GM12878 (cell line): ENCODE measurements around the gene USP50. TPM values are rescaled to one million over a fixed set of nuclear protein-coding genes. Genes with fewer than 3 reads are reported as not detected.

Experiments used
- ATAC-seq: fragments of 200-7000 bp; cut with Tn5 transposase; 3 replicates; pipeline ENCODE4 v1.9.1; 2020; ENCODE audit warnings: mild to moderate bottlenecking, moderate library complexity
- BruUV-seq: library from RNA; stranded (reverse); fragments of 400-500 nt; replicated peaks from 2 replicates; lab custom pipeline; 2021; lab: Mats Ljungman, UMichigan
- CTCF ChIA-PET: fragments of 300-600 bp; sonication (Branson Sonifier 250); formaldehyde crosslinking; extraction: SDS; loops from one replicate; lab custom pipeline; 2021; ENCODE audit warnings: inconsistent platforms; lab: Yijun Ruan, JAX
- POLR2A ChIA-PET: fragments of 350-600 bp; formaldehyde crosslinking; extraction: SDS; loops from one replicate; lab custom pipeline; 2021; ENCODE audit warnings: inconsistent platforms; lab: Charles Lee
- RAD21 ChIA-PET: fragments of 300-600 bp; sonication (Branson Sonifier 250); formaldehyde crosslinking; loops from one replicate; lab custom pipeline; 2023; ENCODE audit warnings: antibody characterized with exemption; ENCODE audit not compliant: unreplicated experiment; lab: Charles Lee
- SMC1A ChIA-PET: fragments of 300-600 bp; sonication (Branson Sonifier 250); formaldehyde crosslinking; loops from one replicate; lab custom pipeline; 2023; ENCODE audit not compliant: unreplicated experiment, uncharacterized antibody; lab: Charles Lee
- DNase-seq: peaks from one replicate; pipeline ENCODE4 v3.0.0-alpha.2; 2011; ENCODE audit warnings: low read depth, low spot score
- FAIRE-seq: peaks from 3 replicates; lab custom pipeline; 2011; peaks lifted over from hg19 to GRCh38; lab: Jason Lieb, UNC
- H2AFZ ChIP-seq: 2 replicates; pipeline ENCODE4 v1.6.0; 2011; ENCODE audit warnings: low read depth, low read length, control low read depth; ENCODE audit not compliant: control insufficient read depth
- H3K27ac ChIP-seq: 2 replicates; pipeline ENCODE4 v1.5.1; 2011; ENCODE audit warnings: control low read depth; ENCODE audit not compliant: control insufficient read depth, insufficient read depth
- H3K27me3 ChIP-seq, 2 experiments: replicated peaks in 1 of 2; 2 replicates each; pipeline versions ENCODE4 v1.6.0 to v1.6.1; 2011; ENCODE audit warnings: low read length in 1 of 2; ENCODE audit not compliant: control insufficient read depth in 2 of 2, insufficient read depth in 2 of 2
- H3K36me3 ChIP-seq, 2 experiments: 2 replicates each; pipeline ENCODE4 v1.5.1; 2011; ENCODE audit warnings: low read length in 1 of 2; ENCODE audit not compliant: control insufficient read depth in 2 of 2, insufficient read depth in 2 of 2
- H3K4me1 ChIP-seq: 2 replicates; pipeline ENCODE4 v1.6.1; 2011; ENCODE audit warnings: mild to moderate bottlenecking, low read length, moderate library complexity, mixed read lengths; ENCODE audit not compliant: control insufficient read depth, insufficient read depth
- H3K4me2 ChIP-seq: 2 replicates; pipeline ENCODE4 v1.6.0; 2011; ENCODE audit warnings: control low read depth; ENCODE audit not compliant: control insufficient read depth, insufficient read depth
- H3K4me3 ChIP-seq: fragments of 200-600 bp; sonication (generic); 2 replicates; pipeline ENCODE4 v1.5.1; 2016
- H3K79me2 ChIP-seq: 2 replicates; pipeline ENCODE4 v1.6.0; 2011; ENCODE audit warnings: low read length; ENCODE audit not compliant: control insufficient read depth, insufficient read depth
- H3K9ac ChIP-seq: 2 replicates; pipeline ENCODE4 v1.8.0; 2011; ENCODE audit warnings: low read length, control low read depth, mixed read lengths; ENCODE audit not compliant: control insufficient read depth, insufficient read depth
- H3K9me3 ChIP-seq: replicated peaks from 3 replicates; pipeline ENCODE4 v1.5.1; 2011; ENCODE audit warnings: mild to moderate bottlenecking, low read length; ENCODE audit not compliant: control insufficient read depth, insufficient read depth
- H4K20me1 ChIP-seq: 2 replicates; pipeline ENCODE4 v1.6.0; 2011; ENCODE audit not compliant: control insufficient read depth, insufficient read depth
- CBFB ChIP-seq: IDR thresholded peaks from 2 replicates; pipeline ENCODE4 v1.6.1; 2016; ENCODE audit warnings: antibody characterized with exemption, low read depth
- CBX5 ChIP-seq: sonication (generic); IDR thresholded peaks from 2 replicates; pipeline ENCODE4 v1.6.1; 2016; ENCODE audit warnings: low read depth, moderate library complexity, mild to moderate bottlenecking, inconsistent platforms
- CREB1 ChIP-seq: IDR thresholded peaks from 2 replicates; pipeline ENCODE4 v1.6.1; 2012; ENCODE audit warnings: low read depth, mild to moderate bottlenecking, inconsistent platforms
- FOXM1 ChIP-seq: IDR thresholded peaks from 2 replicates; pipeline ENCODE4 v1.6.1; 2012; ENCODE audit warnings: low read depth, mild to moderate bottlenecking, inconsistent platforms, low read length, moderate library complexity
- IRF4 ChIP-seq: IDR thresholded peaks from 2 replicates; pipeline ENCODE4 v1.6.1; 2011; ENCODE audit warnings: low read depth, low read length
- KDM1A ChIP-seq: fragments of 200-600 bp; sonication (generic); IDR thresholded peaks from 2 replicates; pipeline ENCODE4 v1.6.1; 2016; ENCODE audit warnings: borderline replicate concordance
- MYC ChIP-seq: IDR thresholded peaks from 2 replicates; pipeline ENCODE4 v1.6.1; 2011; ENCODE audit warnings: mild to moderate bottlenecking, low read length, moderate library complexity, inconsistent platforms; ENCODE audit not compliant: insufficient read depth, insufficient replicate concordance, insufficient read length, severe bottlenecking
- NBN ChIP-seq: fragments of 450-650 bp; IDR thresholded peaks from 2 replicates; pipeline ENCODE4 v1.6.1; 2016
- POLR2AphosphoS2 ChIP-seq: IDR thresholded peaks from 2 replicates; pipeline ENCODE4 v1.6.1; 2011; ENCODE audit warnings: low read depth, mild to moderate bottlenecking, low read length, improper control_type of control experiment, moderate library complexity
- RBBP5 ChIP-seq: fragments of 200-600 bp; sonication (generic); conservative IDR thresholded peaks from 2 replicates; pipeline ENCODE4 v1.6.1; 2016
- RUNX3 ChIP-seq: IDR thresholded peaks from 2 replicates; pipeline ENCODE4 v1.6.1; 2012; ENCODE audit warnings: low read length, inconsistent platforms
- SMC3 ChIP-seq: IDR thresholded peaks from 2 replicates; pipeline ENCODE4 v1.6.1; 2011; ENCODE audit warnings: low read length, improper control_type of control experiment, borderline replicate concordance
- SREBF2 ChIP-seq: IDR thresholded peaks from 2 replicates; pipeline ENCODE4 v1.6.1; 2012; ENCODE audit warnings: mild to moderate bottlenecking, low read length
- TBL1XR1 ChIP-seq: IDR thresholded peaks from 2 replicates; pipeline ENCODE4 v1.6.1; 2012; ENCODE audit warnings: low read depth, low read length, improper control_type of control experiment
- YBX1 ChIP-seq: fragments of 450-650 bp; IDR thresholded peaks from 2 replicates; pipeline ENCODE4 v1.6.1; 2016; ENCODE audit warnings: antibody characterized with exemption
- WGBS: methylation state at CpG from one replicate; pipeline ENCODE4 v1.1.6; 2016; ENCODE audit warnings: low lambda C conversion rate; ENCODE audit not compliant: insufficient replicate concordance, insufficient coverage; ENCODE audit errors: missing lambda C conversion rate; 5-methylcytosine and 5-hydroxymethylcytosine counted together
- in situ Hi-C: fragments of 300-500 bp; cut with MboI; formaldehyde crosslinking; loops from 9 replicates; pipeline ENCODE4 v1.14.3; 2018; ENCODE audit warnings: mixed read lengths
- intact Hi-C: fragments of 100-400 bp; cut with micrococcal nuclease; formaldehyde crosslinking; loops from one replicate; pipeline ENCODE4 v1.14.2; 2022; ENCODE audit not compliant: unreplicated experiment
- polyA plus RNA-seq, 11 experiments: library from polyadenylated mRNA; depleted of rRNA in 4 of 11; unstranded in 6 of 11; stranded (reverse) in 5 of 11; fragments of >200 nt; fragmentation: Nextera tagmentation in 4 of 11; fragmentation: Illumina TruSeq in 1 of 11; extraction: Ambion mirVana in 4 of 11; extraction: Trizol in 1 of 11; gene quantifications; 1 replicate in 1 of 11; 2 replicates in 10 of 11; pipeline versions ENCODE4 v1.2.1 to v1.2.3, GENCODE V29; 2011 to 2016; ENCODE audit warnings: inconsistent platforms in 2 of 11, missing spikeins in 2 of 11, low read depth in 1 of 11
- total RNA-seq, 4 experiments: library from RNA; depleted of rRNA in 3 of 4; stranded (reverse); fragments of >200 nt in 3 of 4; fragmentation: Illumina TruSeq in 1 of 4; extraction: Trizol in 1 of 4; gene quantifications; 2 replicates each; pipeline versions ENCODE4 v1.2.1 to v1.2.3, GENCODE V29; 2013 to 2021
- TF ChIP-seq, protein P1 (sequence below): fragments of 150-350 bp; IDR thresholded peaks from 2 replicates; pipeline ENCODE4 v1.6.1; 2014; ENCODE audit warnings: mild to moderate bottlenecking, low read depth, low read length
- TF ChIP-seq, protein P2 (sequence below): fragments of 450-650 bp; IDR thresholded peaks from 2 replicates; pipeline ENCODE4 v1.6.1; 2017; ENCODE audit warnings: low read depth, mild to moderate bottlenecking, moderate library complexity
- TF ChIP-seq, protein P3 (sequence below): IDR thresholded peaks from 2 replicates; pipeline ENCODE4 v1.6.1; 2012; ENCODE audit warnings: low read depth, low read length, improper control_type of control experiment

The USP50 gene
- total and polyA plus RNA-seq, 10 of the 15 experiments (the other 5 are each of a cell fraction or from before 2014, with no cell fraction given) = 0.15 to 0.21 (median 0.19) TPM; not detected in 7

DNA sequence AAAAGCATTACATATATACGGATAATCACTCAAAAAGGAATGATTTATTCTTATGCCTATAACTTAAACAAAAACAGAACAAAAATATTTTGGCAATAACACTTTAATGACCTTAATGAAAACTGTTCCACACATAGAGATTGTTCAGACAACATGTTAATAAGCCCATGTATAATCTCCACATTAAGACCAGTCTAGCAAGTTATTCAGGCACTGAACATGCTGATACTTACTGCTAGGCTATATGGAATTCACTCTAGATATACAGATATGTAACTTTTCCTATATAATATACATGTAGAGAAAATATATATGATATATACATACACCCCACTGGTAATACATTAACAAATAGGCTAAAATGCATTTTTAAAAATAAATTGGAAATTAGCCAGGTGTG, 43.8 kb upstream of the USP50 start (continued):
- TF ChIP-seq, protein P1, sequence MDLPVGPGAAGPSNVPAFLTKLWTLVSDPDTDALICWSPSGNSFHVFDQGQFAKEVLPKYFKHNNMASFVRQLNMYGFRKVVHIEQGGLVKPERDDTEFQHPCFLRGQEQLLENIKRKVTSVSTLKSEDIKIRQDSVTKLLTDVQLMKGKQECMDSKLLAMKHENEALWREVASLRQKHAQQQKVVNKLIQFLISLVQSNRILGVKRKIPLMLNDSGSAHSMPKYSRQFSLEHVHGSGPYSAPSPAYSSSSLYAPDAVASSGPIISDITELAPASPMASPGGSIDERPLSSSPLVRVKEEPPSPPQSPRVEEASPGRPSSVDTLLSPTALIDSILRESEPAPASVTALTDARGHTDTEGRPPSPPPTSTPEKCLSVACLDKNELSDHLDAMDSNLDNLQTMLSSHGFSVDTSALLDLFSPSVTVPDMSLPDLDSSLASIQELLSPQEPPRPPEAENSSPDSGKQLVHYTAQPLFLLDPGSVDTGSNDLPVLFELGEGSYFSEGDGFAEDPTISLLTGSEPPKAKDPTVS = no peak
- TF ChIP-seq CBFB = no peak
- TF ChIP-seq IRF4 = no peak
- TF ChIP-seq NBN = no peak
- no peak for TF ChIP-seq RUNX3
- no peak for TF ChIP-seq MYC
- no peak for TF ChIP-seq YBX1
- TF ChIP-seq TBL1XR1 = no peak
- no peak for TF ChIP-seq POLR2AphosphoS2
- no peak for TF ChIP-seq RBBP5
- no peak for TF ChIP-seq SMC3

DNA sequence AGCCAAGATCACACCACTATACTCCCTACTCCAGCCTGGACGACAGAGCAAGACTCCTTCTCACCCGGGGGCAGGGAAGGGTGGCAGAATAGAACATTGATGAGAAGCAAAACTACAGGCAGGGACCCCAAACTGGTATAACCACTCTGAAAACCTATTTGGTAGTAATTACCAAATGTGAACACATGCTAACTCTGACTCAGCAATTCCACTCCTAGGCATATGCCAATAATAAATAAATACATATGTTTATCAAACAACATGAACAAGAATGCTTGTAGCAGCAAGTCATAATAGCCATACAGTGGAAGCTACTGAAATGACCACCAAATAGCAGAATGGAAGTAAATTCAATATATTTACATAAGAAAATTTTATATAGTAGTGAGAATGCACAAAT, 31.0 kb upstream of the USP50 start:
- FAIRE-seq (no peak), ATAC-seq (no peak), DNase-seq (no peak)
- H3K27ac ChIP-seq = no peak overlapping the region
- in situ Hi-C loops = no loop called here
- ChIA-PET POLR2A (interaction anchor here (0.6 kb wide), 1 partner anchor 202 kb away, joined by 5 read pairs; no protein-coding TSS in a partner anchor), RAD21 (no interaction called here), SMC1A (interaction anchor here (1.3 kb wide), 1 partner anchor 12 kb away, joined by 4 read pairs; no protein-coding TSS in a partner anchor), CTCF (no interaction called here)
- intact Hi-C loops = loop anchor here (5.0 kb wide), 1 partner anchor 35 kb away; no protein-coding TSS in a partner anchor
- BruUV-seq = no TSS peak
- no peak overlapping the region for H3K4me2 ChIP-seq
- H3K9me3 ChIP-seq = no peaks in the 10 kb centered on the region
- peaks cover 0 to 30% of the 10 kb centered on the region in 2 experiments for H3K36me3 ChIP-seq
- H3K27me3 ChIP-seq = no peaks in the 10 kb centered on the region
- H3K4me1 ChIP-seq = no peaks in the 10 kb centered on the region
- no peaks in the 10 kb centered on the region for H3K79me2 ChIP-seq
- no peak overlapping the region for H3K4me3 ChIP-seq
- no peaks in the 10 kb centered on the region for H4K20me1 ChIP-seq
- no peak overlapping the region for H3K9ac ChIP-seq
- H2AFZ ChIP-seq = no peak overlapping the region
- TF ChIP-seq SREBF2 = no peak
- TF ChIP-seq, protein P2, sequence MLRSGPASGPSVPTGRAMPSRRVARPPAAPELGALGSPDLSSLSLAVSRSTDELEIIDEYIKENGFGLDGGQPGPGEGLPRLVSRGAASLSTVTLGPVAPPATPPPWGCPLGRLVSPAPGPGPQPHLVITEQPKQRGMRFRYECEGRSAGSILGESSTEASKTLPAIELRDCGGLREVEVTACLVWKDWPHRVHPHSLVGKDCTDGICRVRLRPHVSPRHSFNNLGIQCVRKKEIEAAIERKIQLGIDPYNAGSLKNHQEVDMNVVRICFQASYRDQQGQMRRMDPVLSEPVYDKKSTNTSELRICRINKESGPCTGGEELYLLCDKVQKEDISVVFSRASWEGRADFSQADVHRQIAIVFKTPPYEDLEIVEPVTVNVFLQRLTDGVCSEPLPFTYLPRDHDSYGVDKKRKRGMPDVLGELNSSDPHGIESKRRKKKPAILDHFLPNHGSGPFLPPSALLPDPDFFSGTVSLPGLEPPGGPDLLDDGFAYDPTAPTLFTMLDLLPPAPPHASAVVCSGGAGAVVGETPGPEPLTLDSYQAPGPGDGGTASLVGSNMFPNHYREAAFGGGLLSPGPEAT = no peak
- TF ChIP-seq CBX5 = no peak
- TF ChIP-seq CREB1 = no peak
- TF ChIP-seq KDM1A = no peak
- TF ChIP-seq, protein P3, sequence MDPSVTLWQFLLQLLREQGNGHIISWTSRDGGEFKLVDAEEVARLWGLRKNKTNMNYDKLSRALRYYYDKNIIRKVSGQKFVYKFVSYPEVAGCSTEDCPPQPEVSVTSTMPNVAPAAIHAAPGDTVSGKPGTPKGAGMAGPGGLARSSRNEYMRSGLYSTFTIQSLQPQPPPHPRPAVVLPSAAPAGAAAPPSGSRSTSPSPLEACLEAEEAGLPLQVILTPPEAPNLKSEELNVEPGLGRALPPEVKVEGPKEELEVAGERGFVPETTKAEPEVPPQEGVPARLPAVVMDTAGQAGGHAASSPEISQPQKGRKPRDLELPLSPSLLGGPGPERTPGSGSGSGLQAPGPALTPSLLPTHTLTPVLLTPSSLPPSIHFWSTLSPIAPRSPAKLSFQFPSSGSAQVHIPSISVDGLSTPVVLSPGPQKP = no peak
- TF ChIP-seq FOXM1 = no peak
- 97% methylated on average over 2 of the region's 2 CpGs for WGBS
